Neuronal stem cell (in vitro differentiated cells): ENCODE data around the gene FARP1.

Experiments
- DNase-seq: peaks from one replicate; pipeline ENCODE4 v3.0.0-alpha.2; 2013; ENCODE audit warnings: low spot score
- H2AFZ ChIP-seq: one replicate; pipeline ENCODE4 v1.6.1; 2013; ENCODE audit warnings: mild to moderate bottlenecking, low read length, inconsistent platforms
- H2AK5ac ChIP-seq: 2 replicates; pipeline ENCODE4 v1.6.1; 2013; ENCODE audit warnings: low read depth, mild to moderate bottlenecking, inconsistent platforms, low read length, moderate library complexity, mixed read lengths
- H2BK120ac ChIP-seq: 2 replicates; pipeline ENCODE4 v1.6.1; 2013; ENCODE audit warnings: low read depth, mild to moderate bottlenecking, inconsistent platforms, low read length, moderate library complexity, mixed read lengths
- H2BK12ac ChIP-seq: one replicate; pipeline ENCODE4 v1.6.1; 2013; ENCODE audit warnings: low read length, inconsistent platforms
- H2BK15ac ChIP-seq: 2 replicates; pipeline ENCODE4 v1.6.1; 2013; ENCODE audit warnings: mild to moderate bottlenecking, low read length, inconsistent platforms, mixed read lengths
- H2BK5ac ChIP-seq: one replicate; pipeline ENCODE4 v1.6.1; 2013; ENCODE audit warnings: inconsistent platforms, mild to moderate bottlenecking, low read length, moderate library complexity
- H3K14ac ChIP-seq: one replicate; pipeline ENCODE4 v1.6.1; 2013; ENCODE audit warnings: low read length, inconsistent platforms
- H3K18ac ChIP-seq: 2 replicates; pipeline ENCODE4 v1.6.1; 2013; ENCODE audit warnings: low read length, inconsistent platforms
- H3K23ac ChIP-seq: 2 replicates; pipeline ENCODE4 v1.6.1; 2013; ENCODE audit warnings: low read depth, mild to moderate bottlenecking, mixed read lengths, low read length, inconsistent platforms; ENCODE audit not compliant: poor library complexity
- H3K27ac ChIP-seq: replicated peaks from 3 replicates; pipeline ENCODE4 v1.5.1; 2013; ENCODE audit warnings: low read length, inconsistent platforms
- H3K27me3 ChIP-seq, 3 experiments: 2 replicates each; pipeline ENCODE4 v1.6.1; 2013; ENCODE audit warnings: low read length in 3 of 3, mild to moderate bottlenecking in 2 of 3, inconsistent platforms in 1 of 3, low read depth in 1 of 3, mixed read lengths in 1 of 3, moderate library complexity in 1 of 3; ENCODE audit not compliant: control insufficient read depth in 3 of 3, insufficient read depth in 3 of 3
- H3K36me3 ChIP-seq, 2 donors: replicated peaks in 1 of 2; 2 replicates each; pipeline ENCODE4 v1.6.1; 2013; ENCODE audit warnings: low read length in 2 of 2; ENCODE audit not compliant: control insufficient read depth in 2 of 2, insufficient read depth in 2 of 2
- H3K4ac ChIP-seq: 2 replicates; pipeline ENCODE4 v1.6.1; 2013; ENCODE audit warnings: inconsistent platforms, mild to moderate bottlenecking, low read length, moderate library complexity
- H3K4me1 ChIP-seq, 2 donors: 1 replicate in 1 of 2; 2 replicates in 1 of 2; pipeline ENCODE4 v1.6.1; 2013; ENCODE audit warnings: low read length in 2 of 2, low read depth in 1 of 2; ENCODE audit not compliant: control insufficient read depth in 2 of 2, insufficient read depth in 1 of 2
- H3K4me2 ChIP-seq: one replicate; pipeline ENCODE4 v1.6.1; 2013; ENCODE audit warnings: mild to moderate bottlenecking, low read length, inconsistent platforms; ENCODE audit not compliant: insufficient read depth, poor library complexity, severe bottlenecking
- H3K4me3 ChIP-seq, 2 donors: 2 replicates each; pipeline ENCODE4 v1.5.1; 2013; ENCODE audit warnings: low read length in 2 of 2, mild to moderate bottlenecking in 2 of 2, inconsistent platforms in 1 of 2, moderate library complexity in 1 of 2
- H3K79me1 ChIP-seq: one replicate; pipeline ENCODE4 v1.6.1; 2013; ENCODE audit warnings: low read depth, mild to moderate bottlenecking, inconsistent platforms, low read length, moderate library complexity
- H3K9ac ChIP-seq: one replicate; pipeline ENCODE4 v1.6.1; 2013; ENCODE audit warnings: mild to moderate bottlenecking, low read depth, low read length, inconsistent platforms; ENCODE audit not compliant: poor library complexity
- H3K9me3 ChIP-seq, 2 donors: replicated peaks in 1 of 2; 2 replicates each; pipeline versions ENCODE3 to v1.6.1; 2013; ENCODE audit warnings: low read length in 2 of 2, mild to moderate bottlenecking in 2 of 2, inconsistent platforms in 1 of 2, low read depth in 1 of 2, mixed read lengths in 1 of 2, moderate library complexity in 1 of 2; ENCODE audit not compliant: control insufficient read depth in 2 of 2, insufficient read depth in 1 of 2
- H4K8ac ChIP-seq: one replicate; pipeline ENCODE4 v1.6.1; 2013; ENCODE audit warnings: low read depth, mild to moderate bottlenecking, inconsistent platforms, low read length, moderate library complexity
- H4K91ac ChIP-seq: one replicate; pipeline ENCODE4 v1.6.1; 2013; ENCODE audit warnings: low read length, low read depth, mild to moderate bottlenecking, inconsistent platforms; ENCODE audit not compliant: poor library complexity
- WGBS, 2 donors: extraction: QIAGEN DNeasy Blood & Tissue Kit; methylation state at CpG; one replicate each; pipeline ENCODE4 v1.1.7; 2013; ENCODE audit warnings: missing lambda C conversion rate in 2 of 2, mixed read lengths in 1 of 2; ENCODE audit not compliant: insufficient read length in 2 of 2, insufficient replicate concordance in 1 of 2; ENCODE audit errors: extremely low coverage in 2 of 2; 5-methylcytosine and 5-hydroxymethylcytosine counted together

FARP1 gene

DNA sequence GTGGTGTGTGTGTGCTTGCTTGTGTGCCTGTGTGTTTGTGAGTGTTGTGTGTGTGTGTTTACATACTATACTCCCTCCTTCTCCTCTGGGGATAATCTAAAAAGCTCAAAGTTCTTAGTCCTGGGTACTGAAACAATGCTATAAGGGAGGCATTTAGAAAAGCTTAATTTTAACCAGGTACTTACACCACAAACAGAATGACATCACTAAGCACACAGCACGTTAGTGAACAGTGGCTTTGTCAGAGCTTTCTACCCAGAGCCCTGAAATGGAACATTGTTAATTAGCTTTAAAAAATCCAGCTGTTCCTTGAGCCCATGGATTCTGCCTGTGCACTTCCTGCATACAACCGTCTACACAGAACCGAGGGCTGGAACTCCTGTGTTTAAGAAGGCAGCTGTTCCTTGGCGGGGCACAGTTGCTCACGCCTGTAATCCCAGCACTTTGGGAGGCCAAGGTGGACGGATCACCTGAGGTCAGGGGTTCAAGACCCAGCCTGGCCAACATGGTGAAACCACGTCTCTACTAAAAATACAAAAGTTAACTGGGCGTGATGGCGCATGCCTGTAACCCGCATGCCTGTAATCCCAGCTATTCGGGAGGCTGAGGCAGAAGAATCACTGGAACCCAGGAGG, 103.8 kb downstream of the FARP1 start:
- no peak overlapping the region for H3K27ac ChIP-seq
- no peak overlapping the region for H3K4me2 ChIP-seq
- H3K4me1 ChIP-seq: no peaks in the 10 kb centered on the region

DNA sequence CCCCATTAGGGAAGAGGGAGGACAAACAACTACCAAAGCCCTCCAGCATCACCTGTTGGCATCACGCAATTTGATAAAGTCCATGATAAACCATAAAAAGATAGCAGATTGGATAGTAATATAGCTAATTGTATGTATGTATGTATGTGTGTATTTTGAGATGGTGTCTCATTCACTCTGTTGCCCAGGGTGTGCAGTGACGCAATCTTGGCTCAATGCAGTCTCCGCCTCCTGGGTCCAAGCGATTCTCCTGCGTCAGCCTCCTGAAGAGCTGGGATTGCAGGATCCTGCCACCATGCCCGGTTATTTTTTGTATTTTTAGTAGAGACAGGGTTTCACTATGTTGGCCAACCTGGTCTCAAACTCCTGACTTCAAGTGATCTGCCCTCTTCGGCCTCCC, 108.8 kb downstream of the FARP1 start:
- Histone ChIP-seq H4K91ac (no peak overlapping the region), H3K4me2 (no peak overlapping the region), H3K36me3 (no peaks in the 10 kb centered on the region), H3K4ac (no peak overlapping the region), H3K9ac (no peak overlapping the region), H2BK12ac (no peak overlapping the region), H2AFZ (no peak overlapping the region), H3K23ac (no peak overlapping the region), H3K9me3 (no peaks in the 10 kb centered on the region), H4K8ac (no peak overlapping the region), H3K4me3 (no peak overlapping the region), H3K27ac (no peak overlapping the region), H3K79me1 (peaks cover 4% of the 10 kb centered on the region), H2BK120ac (no peak overlapping the region), H2BK15ac (no peak overlapping the region), H3K4me1 (peaks cover 2% of the 10 kb centered on the region in 2 donors), H3K14ac (no peak overlapping the region), H3K27me3 (no peaks in the 10 kb centered on the region), H3K18ac (no peak overlapping the region), H2BK5ac (no peak overlapping the region), H2AK5ac (no peak overlapping the region)
- WGBS, 2 donors: no CpG with 5 or more reads among the region's 7 CpGs
- no peak for DNase-seq

More for the DNA sequence above, 103.8 kb downstream of the FARP1 start:
- WGBS, 2 donors: no CpG with 5 or more reads among the region's 11 CpGs
- no peak for DNase-seq
- Histone ChIP-seq H4K8ac (no peak overlapping the region), H3K36me3 (no peaks in the 10 kb centered on the region), H3K9ac (no peak overlapping the region), H3K4me3 (no peak overlapping the region), H3K9me3 (no peaks in the 10 kb centered on the region), H2AFZ (no peak overlapping the region), H2AK5ac (no peak overlapping the region), H2BK120ac (no peak overlapping the region), H2BK15ac (no peak overlapping the region), H3K18ac (peak overlapping the region; percentile 46), H3K79me1 (no peaks in the 10 kb centered on the region), H3K23ac (no peak overlapping the region), H3K4ac (no peak overlapping the region), H4K91ac (no peak overlapping the region), H3K27me3 (no peaks in the 10 kb centered on the region), H2BK5ac (no peak overlapping the region), H3K14ac (no peak overlapping the region), H2BK12ac (no peak overlapping the region)

DNA sequence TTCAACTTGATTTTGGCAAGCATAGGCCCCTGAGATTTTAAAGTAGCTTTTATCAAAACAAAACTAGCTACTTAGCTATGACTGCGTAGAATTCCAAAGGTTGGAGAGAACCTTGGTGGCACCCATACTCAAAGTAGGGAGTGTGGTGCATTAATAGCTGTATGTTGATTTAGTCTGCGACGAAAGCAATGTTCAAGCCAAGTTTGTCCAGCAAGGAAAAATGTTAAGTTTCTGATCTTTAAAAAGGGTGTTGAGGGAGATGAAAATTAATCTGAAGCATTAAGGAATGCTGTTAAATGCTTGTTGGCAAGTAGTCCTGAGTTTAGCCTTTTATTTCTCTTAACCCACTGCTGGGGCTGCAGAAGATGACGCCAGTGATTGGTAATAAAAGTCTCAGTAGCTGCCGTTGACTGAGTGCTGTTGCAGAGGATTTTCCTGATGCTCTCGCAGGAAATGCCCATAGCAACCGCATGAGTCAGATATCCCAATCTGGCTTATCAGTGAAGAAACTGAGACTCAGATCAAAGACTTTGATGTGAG, 110.1 kb downstream of the FARP1 start:
- Histone ChIP-seq H3K9ac (no peak overlapping the region), H3K4me1 (peaks cover 2% of the 10 kb centered on the region in 2 donors), H2BK120ac (no peak overlapping the region), H3K27ac (no peak overlapping the region), H3K79me1 (peaks cover 4% of the 10 kb centered on the region), H3K27me3 (no peaks in the 10 kb centered on the region), H3K4me3 (no peak overlapping the region), H2AFZ (no peak overlapping the region), H4K91ac (no peak overlapping the region), H3K9me3 (no peaks in the 10 kb centered on the region), H4K8ac (no peak overlapping the region), H2AK5ac (no peak overlapping the region), H3K18ac (no peak overlapping the region), H2BK5ac (no peak overlapping the region), H3K4ac (no peak overlapping the region), H3K4me2 (no peak overlapping the region), H3K36me3 (no peaks in the 10 kb centered on the region), H2BK12ac (no peak overlapping the region), H2BK15ac (no peak overlapping the region), H3K23ac (no peak overlapping the region), H3K14ac (no peak overlapping the region)
- DNase-seq: no peak
- WGBS, 2 donors: no CpG with 5 or more reads among the region's 7 CpGs

DNA sequence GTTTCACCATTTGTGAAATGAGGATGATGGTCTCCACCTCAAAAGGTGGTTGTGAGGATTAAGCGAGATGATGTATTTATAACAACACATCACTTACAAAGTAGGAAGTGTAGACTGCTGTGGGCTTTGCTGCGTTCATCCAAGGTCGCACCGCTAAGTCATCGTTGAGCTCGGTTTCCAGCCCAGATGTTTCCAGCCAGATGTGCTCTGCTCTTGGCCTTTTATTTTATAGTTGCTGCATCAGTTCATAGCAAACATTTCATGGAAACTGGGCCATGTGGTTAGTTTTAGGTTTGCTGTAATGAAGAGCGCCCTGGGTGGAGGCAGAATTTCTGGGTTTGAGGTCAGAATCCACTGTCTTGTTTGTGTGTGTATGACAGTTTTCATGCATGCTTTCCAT, 110.6 kb downstream of the FARP1 start:
- no peak for DNase-seq
- H3K79me1 ChIP-seq: peaks cover 4% of the 10 kb centered on the region
- no peak overlapping the region for H2BK120ac ChIP-seq
- WGBS, 2 donors: no CpG with 5 or more reads among the region's 7 CpGs
- no peak overlapping the region for H3K4ac ChIP-seq
- H2AFZ ChIP-seq: no peak overlapping the region
- H2BK5ac ChIP-seq: no peak overlapping the region
- no peak overlapping the region for H4K91ac ChIP-seq
- H2AK5ac ChIP-seq: no peak overlapping the region
- no peak overlapping the region for H3K27ac ChIP-seq
- no peak overlapping the region for H3K18ac ChIP-seq
- no peak overlapping the region for H2BK15ac ChIP-seq
- no peak overlapping the region for H3K9ac ChIP-seq
- no peak overlapping the region for H3K14ac ChIP-seq
- peaks cover 2% of the 10 kb centered on the region in 2 donors for H3K4me1 ChIP-seq
- no peak overlapping the region for H3K4me2 ChIP-seq
- no peak overlapping the region for H3K23ac ChIP-seq
- no peaks in the 10 kb centered on the region for H3K36me3 ChIP-seq
- H4K8ac ChIP-seq: no peak overlapping the region
- H3K27me3 ChIP-seq: no peaks in the 10 kb centered on the region
- no peak overlapping the region for H2BK12ac ChIP-seq
- no peak overlapping the region for H3K4me3 ChIP-seq
- H3K9me3 ChIP-seq: no peaks in the 10 kb centered on the region
